Measurements from ENCODE around the gene NKAPL. TPM values are rescaled to one million over a fixed set of nuclear protein-coding genes. Genes with fewer than 3 reads are reported as not detected.

Gene NKAPL
- total and polyA plus RNA-seq, 2 experiments from 2014 or later, result not detected

DNA sequence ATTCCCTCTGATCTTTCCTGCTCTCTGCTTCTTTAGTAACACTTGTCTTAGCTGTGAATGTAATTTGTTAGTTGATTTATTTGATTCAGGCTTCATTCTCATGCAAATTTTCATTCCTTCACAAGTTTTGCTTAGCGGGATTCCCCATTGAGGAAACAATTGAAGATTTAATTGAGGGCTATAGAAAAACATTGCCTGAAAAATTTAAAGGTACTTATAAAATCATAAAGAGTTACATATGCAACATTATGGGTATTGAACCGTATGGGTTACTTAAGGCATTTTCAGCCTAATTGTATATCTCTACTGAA lies 45.9 kb upstream of the NKAPL start:
- TF ChIP-seq, protein P1, sequence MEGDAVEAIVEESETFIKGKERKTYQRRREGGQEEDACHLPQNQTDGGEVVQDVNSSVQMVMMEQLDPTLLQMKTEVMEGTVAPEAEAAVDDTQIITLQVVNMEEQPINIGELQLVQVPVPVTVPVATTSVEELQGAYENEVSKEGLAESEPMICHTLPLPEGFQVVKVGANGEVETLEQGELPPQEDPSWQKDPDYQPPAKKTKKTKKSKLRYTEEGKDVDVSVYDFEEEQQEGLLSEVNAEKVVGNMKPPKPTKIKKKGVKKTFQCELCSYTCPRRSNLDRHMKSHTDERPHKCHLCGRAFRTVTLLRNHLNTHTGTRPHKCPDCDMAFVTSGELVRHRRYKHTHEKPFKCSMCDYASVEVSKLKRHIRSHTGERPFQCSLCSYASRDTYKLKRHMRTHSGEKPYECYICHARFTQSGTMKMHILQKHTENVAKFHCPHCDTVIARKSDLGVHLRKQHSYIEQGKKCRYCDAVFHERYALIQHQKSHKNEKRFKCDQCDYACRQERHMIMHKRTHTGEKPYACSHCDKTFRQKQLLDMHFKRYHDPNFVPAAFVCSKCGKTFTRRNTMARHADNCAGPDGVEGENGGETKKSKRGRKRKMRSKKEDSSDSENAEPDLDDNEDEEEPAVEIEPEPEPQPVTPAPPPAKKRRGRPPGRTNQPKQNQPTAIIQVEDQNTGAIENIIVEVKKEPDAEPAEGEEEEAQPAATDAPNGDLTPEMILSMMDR (IDR thresholded peaks at IDR 0.05; ENCODE audit: low read depth, low read length), result no peak
- Histone ChIP-seq H3K4me1 (ENCODE audit: low read depth) (peaks cover 3% of the 10 kb centered on the region), H3K4me3 (no peak overlapping the region), H3K9me3 (ENCODE audit: low read depth) (no peaks in the 10 kb centered on the region), H3K27ac (no peak overlapping the region), H3K36me3 (no peaks in the 10 kb centered on the region), H3K27me3 (peaks cover 79% of the 10 kb centered on the region)
- DNase-seq (ENCODE audit: low read depth in 1 of 2, low spot score in 1 of 2), result no peak

DNA sequence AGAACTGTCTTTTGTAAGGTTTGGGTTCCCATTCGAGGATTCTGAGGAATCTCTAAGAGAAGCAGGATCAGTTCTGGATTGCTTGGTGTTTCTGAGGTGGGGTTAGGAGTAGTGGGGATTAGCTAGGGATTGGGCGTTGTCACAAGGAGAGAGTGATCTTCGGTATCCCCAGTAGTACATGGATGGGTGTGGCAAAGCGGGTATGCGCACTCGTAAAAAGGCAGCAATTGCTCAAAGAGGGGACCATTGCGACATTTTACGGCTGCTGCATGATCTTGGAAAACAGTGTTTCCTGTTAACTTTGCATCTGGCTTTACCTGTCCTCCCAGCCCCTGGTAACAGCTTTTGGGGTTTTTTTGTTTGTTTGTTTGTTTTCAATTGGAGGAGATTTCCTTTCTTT lies 43.7 kb upstream of the NKAPL start:
- H3K4me3 ChIP-seq, result no peak overlapping the region
- TF ChIP-seq, protein P1 (IDR thresholded peaks at IDR 0.05; ENCODE audit: low read depth, low read length), result no peak
- H3K27ac ChIP-seq, result no peak overlapping the region
- H3K4me1 ChIP-seq (ENCODE audit: low read depth), result no peaks in the 10 kb centered on the region
- H3K36me3 ChIP-seq, result no peaks in the 10 kb centered on the region
- peak in 1 of 2 donors; percentile 33 for DNase-seq (ENCODE audit: low read depth in 1 of 2, low spot score in 1 of 2)
- H3K9me3 ChIP-seq (ENCODE audit: low read depth), result no peaks in the 10 kb centered on the region
- peaks cover 67% of the 10 kb centered on the region for H3K27me3 ChIP-seq

DNA sequence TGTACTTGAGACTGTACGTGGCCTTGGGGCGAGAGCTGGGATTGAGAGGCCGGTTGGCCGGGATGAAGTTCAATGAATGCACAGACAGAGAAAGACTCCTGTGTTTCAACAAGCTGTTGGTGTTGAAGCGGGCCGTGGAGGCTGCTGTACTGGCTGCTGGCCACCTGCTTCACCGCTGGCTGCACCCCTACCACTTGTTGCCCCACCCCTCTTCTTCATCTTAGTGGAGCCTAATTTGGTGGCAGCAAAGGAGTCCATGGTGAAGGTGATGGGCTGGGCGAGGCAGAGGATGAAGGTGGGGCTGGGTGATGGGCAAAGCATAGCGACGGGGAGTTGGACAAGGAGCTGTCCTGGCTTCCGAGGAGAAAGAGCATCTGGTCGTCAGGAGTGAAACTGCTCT lies 41.2 kb upstream of the NKAPL start:
- no peaks in the 10 kb centered on the region for H3K9me3 ChIP-seq (ENCODE audit: low read depth)
- H3K4me3 ChIP-seq, result no peak overlapping the region
- H3K27me3 ChIP-seq, result peaks cover 63% of the 10 kb centered on the region
- no peak for DNase-seq (ENCODE audit: low read depth in 1 of 2, low spot score in 1 of 2)
- no peaks in the 10 kb centered on the region for H3K36me3 ChIP-seq
- TF ChIP-seq, protein P1 (IDR thresholded peaks at IDR 0.05; ENCODE audit: low read depth, low read length), result no peak
- H3K4me1 ChIP-seq (ENCODE audit: low read depth), result no peaks in the 10 kb centered on the region
- H3K27ac ChIP-seq, result no peak overlapping the region

DNA sequence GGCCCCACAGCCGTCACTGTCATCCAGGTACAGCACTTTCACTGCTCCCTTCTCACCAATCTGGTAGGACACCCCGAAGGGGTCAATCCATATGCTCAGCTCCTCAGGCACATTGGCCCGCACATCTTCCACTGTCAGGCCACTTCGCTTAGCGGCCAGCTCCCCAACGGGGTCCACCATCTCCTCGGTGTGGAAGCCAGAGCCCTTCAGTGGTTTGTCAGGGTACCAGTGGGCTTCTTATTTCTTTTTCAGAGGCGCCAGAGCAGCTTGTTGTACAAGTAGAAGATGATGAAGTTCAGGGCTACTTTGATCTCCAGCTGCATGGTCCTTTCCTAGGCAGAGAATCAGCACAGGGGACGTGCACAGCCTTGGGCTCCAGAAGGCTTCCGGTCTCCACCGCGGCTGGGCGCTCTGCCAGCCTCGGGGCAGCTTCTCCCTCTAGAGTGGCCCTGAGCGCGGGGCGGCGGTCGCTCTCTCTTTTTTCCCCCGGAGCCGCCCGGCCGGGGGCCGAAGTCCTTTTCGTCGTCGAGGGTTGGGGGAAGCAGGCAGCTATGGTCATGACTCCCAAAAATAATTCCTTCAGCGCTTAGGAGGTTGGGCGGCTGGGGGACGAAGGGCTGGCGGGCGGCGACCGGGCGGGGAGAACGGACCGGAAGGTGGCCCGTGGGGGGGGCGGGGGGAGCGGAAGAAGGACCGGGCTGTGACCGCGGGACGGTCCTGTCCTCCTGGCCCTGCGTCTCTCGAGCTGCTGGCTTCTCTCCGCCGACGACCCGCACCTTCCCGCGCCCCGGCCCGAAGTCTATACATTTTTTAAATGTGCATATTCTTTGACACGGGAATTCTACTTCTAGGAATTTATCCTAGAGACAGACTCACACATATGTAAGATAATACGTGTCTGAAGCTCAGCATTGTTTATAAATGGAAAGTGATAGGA lies 40.5 kb upstream of the NKAPL start:
- no peaks in the 10 kb centered on the region for H3K4me1 ChIP-seq (ENCODE audit: low read depth)
- peaks cover 63% of the 10 kb centered on the region for H3K27me3 ChIP-seq
- no peaks in the 10 kb centered on the region for H3K9me3 ChIP-seq (ENCODE audit: low read depth)
- TF ChIP-seq, protein P1 (IDR thresholded peaks at IDR 0.05; ENCODE audit: low read depth, low read length), result no peak
- no peaks in the 10 kb centered on the region for H3K36me3 ChIP-seq
- peak overlapping the region; percentile 51 for H3K4me3 ChIP-seq
- peak; percentile 72 to 78 for DNase-seq (ENCODE audit: low read depth in 1 of 2, low spot score in 1 of 2)
- peak overlapping the region; percentile 78 for H3K27ac ChIP-seq

DNA sequence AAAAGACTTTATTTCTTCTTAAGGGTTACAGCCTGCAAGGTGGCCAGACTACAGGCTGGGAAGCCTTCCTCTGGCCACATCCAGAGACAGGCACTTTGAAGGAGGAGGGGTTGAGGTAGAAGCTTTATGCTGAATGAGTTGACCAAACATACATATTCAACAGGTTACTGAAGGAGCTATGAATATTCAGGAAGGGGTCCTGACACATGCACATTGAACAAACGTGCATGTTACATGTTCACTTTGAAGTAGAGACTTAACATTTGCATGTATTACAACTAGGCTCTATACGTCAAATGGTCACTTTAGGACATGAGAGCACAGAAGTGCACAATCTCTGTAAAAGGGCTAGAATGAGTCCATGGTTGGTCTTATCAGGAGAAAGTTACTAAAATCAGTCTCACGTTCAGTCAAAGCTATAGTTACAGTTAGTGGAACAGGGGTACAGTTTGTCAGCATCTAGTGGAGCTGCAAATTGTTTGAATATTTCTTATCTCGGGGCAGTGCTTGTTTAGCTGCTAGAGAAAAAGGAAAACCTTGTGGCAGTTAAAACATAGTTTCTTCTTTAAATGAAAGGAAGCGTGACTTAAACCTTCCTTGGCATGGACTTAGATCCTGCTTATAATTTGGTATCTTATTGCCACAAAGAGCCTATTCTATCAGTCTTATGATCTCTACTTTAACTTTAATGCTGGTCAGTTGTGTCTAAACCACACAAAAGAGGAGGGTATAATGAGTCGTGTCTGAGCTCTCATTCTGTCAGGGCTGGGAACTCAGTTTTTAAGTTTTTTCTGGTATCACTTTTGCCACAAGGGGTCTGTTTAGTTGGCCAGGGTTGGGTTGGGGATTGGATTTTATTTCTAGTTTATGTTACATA lies 38.6 kb upstream of the NKAPL start:
- H3K27ac ChIP-seq, result no peak overlapping the region
- H3K27me3 ChIP-seq, result peaks cover 50% of the 10 kb centered on the region
- no peak overlapping the region for H3K4me3 ChIP-seq
- no peaks in the 10 kb centered on the region for H3K36me3 ChIP-seq
- TF ChIP-seq, protein P1 (IDR thresholded peaks at IDR 0.05; ENCODE audit: low read depth, low read length), result no peak
- no peaks in the 10 kb centered on the region for H3K4me1 ChIP-seq (ENCODE audit: low read depth)
- H3K9me3 ChIP-seq (ENCODE audit: low read depth), result no peaks in the 10 kb centered on the region
- DNase-seq (ENCODE audit: low read depth in 1 of 2, low spot score in 1 of 2), result no peak

Data from cardiac muscle cell (in vitro differentiated cells and primary cell).